ENCODE data around the gene RGS4.

RGS4 gene

DNA sequence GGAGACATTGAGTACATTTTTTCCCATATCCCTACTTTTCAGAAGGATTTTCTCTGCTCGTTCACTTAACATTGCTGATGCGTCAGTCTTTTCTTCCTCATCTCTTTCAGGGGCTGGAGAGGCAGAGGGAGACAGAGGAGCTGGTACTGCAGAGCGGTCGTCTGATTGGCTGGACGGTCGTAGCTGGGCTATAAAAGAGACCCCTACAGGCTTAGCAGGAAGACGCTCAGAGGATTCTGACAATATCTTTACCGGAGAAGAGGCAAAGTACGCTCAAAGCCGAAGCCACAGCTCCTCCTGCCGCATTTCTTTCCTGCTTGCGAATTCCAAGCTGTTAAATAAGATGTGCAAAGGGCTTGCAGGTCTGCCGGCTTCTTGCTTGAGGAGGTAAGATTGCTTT lies at the start of gene RGS4:
Gene RGS4 (plus strand): TSS at position 220 of the 400 bp plus-strand sequence. CDS start 124 bp downstream, at position 344.
- FAIRE-seq: no peak

DNA sequence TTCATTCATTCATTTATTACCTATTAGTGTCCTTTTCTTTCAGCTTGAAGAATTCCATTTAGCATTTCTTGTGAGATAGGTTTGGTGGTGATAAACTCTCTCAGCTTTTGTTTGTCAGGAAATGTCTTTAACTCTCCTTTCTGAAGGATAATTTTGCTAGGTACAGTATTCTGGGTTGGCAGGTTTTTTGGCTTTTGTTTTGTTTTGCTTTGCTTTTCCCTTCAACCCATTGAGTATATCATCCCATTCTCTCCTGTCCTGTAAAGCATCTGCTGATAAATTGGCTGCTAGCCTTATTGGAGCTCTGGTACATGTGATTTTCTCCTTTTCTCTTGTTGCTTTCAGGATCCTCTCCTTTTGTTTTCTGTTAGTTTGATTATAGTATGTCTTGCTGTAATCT lies 47.0 kb upstream of the RGS4 start:
- no peak for FAIRE-seq

DNA sequence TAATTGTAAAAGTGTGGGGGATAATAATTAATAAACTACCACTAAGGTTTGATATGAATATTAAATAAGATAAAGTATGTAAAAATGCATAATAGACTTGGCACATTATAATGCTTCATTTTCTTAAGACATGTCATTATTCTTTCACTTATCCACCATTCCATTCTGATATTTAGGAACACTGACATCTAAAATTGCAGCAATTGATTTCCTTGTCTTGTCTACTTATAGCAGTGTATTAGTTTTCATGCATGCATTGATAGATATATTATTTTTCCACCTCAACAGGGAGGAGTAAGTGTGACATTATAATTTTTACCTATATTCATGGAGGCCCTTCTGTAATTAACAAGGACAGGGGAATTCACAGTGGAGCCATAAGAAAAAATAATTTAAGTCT lies 41.6 kb upstream of the RGS4 start:
- no peak for FAIRE-seq

GRCh38 chr1:163029901-163030300 lies 39.3 kb upstream of the RGS4 start:
- FAIRE-seq: no peak

DNA sequence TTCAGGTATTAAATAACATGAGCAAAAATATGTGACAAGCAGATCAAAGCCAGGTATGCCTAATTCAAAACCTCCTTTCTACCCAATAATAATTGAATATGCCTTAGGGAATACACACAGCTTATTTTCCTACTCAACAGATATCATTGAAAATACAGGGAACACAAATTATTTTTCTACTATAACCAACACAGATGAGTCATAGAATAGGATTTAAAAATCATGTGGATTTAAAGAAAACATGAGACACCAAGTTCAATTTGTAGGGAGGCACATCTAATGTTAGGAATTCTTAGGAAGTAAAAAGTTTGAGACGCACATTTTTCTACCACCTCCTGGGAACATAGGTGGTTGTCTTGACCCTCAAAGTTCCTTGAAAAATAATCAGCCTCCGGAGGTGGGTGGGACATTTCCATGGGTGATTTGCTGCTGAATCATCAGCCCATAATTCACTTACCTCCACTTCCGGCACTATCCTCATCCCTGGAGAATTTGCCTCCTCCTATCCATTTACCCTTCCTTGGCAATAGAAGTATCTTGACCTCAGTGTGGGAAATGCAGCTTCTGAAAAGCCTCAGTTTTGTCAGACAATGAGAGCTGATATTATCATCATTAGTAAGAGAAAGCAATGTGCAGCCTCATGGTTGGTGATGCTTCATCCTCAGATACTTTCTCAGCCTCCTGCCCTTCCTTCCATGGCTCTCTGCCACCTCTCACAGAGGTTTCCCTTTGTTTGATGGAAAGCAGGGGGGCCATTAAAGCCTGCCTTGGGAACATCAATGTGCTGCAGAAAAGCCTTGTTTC lies 33.5 kb upstream of the RGS4 start:
- FAIRE-seq: no peak

DNA sequence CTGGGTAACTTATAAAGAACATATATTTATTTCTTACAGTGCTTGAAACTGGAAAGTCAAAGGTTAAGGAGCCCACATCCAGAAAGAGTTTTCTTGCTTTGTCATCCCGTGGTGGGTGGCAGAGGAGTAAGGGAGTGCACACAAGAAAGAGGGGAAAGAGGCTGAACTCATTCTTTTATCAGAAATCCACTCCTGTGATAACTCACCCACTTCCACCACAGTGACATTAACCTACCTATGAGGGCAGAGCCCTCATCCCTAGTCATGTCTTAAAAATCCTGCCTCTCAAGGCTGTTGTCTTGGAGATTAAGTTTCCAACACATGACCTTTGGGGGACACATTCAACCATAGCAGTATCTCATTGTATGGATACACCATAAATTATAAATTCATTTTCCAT lies 32.5 kb upstream of the RGS4 start:
- FAIRE-seq: no peak

DNA sequence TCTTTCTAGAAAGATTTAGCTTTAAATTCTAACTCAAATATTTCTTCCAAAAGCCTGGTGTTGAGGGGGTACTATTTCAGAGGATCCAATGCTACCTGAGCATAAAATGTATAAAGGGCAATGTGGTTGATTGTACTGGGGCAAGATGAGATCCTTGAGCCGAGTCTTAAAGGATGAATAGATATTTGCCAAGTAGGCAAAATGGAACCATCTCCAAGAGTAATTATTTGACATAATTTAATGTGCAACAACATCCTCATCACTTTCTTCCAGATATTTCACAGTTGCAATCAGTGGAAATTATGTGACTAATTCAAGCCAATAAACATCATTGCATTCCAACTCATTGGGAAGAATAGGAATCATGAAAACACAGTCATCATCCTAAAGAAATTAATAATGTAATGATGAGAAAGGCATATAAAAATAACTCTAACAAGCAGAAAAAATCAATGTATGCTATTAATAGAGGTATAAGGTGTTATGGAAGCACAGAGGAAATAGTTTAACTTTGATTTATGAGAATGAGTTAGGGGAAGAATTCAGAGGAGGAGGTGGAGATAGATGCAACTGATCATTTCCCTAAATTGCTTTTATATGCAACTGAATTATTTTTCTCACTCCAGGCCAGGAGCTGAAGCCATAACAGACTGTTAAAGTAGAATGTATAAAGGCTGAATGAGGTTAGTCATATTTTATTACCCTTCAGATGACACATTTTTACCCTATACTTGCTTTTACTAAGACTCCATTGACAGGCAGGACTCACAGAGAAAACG lies 30.0 kb upstream of the RGS4 start:
- FAIRE-seq: no peak

DNA sequence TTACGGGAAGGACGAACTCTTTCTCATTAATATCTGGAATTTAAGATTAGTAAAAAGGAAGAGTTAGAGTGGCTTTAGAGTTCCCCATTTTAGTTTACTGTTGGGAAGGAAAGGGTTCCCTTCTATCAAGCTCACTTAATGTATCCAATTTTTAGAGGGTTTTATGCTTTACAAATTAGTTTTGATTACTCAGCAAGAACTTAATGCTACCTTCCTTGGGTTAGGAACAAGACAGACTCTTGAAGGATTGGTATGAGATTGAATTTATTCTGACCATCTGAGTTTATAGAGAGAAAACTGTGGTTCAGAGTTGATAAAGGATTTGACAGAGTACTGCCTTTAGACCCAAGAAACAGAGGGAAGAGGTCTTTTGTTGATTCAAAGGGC lies 29.5 kb upstream of the RGS4 start:
- no peak for FAIRE-seq

- FAIRE-seq: no peak
These were observed 23.1 kb upstream of the RGS4 start for GRCh38 chr1:163046071-163046470.

- FAIRE-seq: no peak
These were observed 21.1 kb upstream of the RGS4 start for GRCh38 chr1:163047951-163048659.

- no peak for FAIRE-seq
These were observed 20.3 kb upstream of the RGS4 start for GRCh38 chr1:163048869-163049268.

DNA sequence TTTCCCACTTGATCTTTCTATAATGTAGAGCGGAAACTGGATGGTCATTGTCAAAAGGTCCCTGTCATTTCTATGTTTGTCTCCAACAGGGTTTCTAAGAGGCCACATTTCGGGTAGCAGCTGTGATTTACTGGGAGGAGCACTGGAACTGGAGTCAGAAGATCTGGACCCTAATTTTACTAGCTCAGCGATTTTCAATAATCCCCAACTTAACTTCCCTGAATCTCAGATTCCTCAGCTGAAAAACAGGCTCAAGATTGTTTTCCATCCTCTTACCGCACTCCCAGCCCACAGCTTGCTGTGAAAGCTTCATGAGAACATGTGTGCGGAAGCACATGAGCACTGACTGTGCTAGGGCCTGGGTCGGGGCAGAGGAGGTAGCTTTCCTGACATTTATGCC lies 19.9 kb upstream of the RGS4 start:
- FAIRE-seq: no peak

- FAIRE-seq: no peak
These were observed 18.7 kb upstream of the RGS4 start for GRCh38 chr1:163050496-163050895.

GRCh38 chr1:163054181-163054591 lies 15.0 kb upstream of the RGS4 start:
- FAIRE-seq: no peak

DNA sequence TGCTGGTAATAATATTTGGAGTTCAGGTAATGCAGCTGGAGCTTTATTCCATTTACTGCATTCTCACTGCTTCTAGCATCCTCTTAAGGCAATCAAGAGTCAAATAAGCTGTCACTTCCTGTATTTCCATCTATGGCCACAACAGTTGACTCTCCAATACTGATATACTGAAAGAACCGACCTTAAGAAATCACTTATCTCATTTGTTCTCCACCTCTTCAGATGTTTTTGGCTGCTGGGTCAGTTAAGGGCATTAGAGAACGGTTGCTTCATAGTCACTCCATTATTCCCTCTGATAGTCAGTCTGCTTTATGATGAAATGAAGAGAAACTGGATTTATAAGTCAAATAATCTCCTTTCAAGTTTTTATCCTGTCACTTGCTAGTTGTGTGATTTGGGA lies 14.2 kb upstream of the RGS4 start:
- FAIRE-seq: no peak

GRCh38 chr1:163055531-163055930 lies 13.6 kb upstream of the RGS4 start:
- FAIRE-seq: no peak

DNA sequence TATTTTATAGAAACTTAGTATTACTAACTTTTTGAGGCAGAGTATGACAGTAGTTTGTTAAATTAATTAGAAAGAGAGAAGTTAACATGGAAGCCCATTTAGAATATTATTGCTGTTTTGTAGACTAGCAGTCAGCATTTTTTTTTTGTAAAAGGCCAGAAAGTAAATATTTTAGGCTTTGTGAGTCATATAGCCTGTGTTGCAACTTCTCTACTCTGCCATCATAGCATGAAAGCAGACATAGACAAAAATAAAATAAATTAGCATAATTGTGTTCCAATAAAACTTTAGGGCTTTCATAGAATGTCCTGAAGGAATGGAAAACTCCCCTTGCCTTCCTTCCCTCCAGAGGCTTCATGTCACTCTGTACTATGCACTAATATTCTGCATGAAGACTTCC lies 12.3 kb upstream of the RGS4 start:
- FAIRE-seq: no peak

GRCh38 chr1:163060343-163061007 lies 8.7 kb upstream of the RGS4 start:
- FAIRE-seq: no peak

DNA sequence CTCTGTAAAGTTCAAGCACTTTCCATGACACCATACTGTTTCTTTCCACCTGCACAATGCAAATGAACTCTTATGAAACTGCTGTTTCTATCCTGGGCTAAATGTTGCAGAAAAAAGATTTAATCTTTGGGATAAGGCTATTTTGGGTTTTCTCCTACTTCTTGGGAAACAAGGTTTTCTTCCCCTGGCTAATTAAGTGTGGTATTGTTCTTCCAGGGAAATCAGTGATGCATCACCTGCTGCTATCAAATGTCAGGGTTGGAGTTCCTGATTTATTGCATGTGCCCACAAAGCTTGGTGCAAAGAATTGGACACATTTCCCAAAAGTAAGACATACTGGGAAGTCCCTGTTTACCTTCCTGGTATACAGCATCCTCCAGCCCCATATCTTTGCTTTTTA lies 6.0 kb upstream of the RGS4 start:
- FAIRE-seq: no peak

- no peak for FAIRE-seq
These were observed 5.6 kb upstream of the RGS4 start for GRCh38 chr1:163063610-163064009.

DNA sequence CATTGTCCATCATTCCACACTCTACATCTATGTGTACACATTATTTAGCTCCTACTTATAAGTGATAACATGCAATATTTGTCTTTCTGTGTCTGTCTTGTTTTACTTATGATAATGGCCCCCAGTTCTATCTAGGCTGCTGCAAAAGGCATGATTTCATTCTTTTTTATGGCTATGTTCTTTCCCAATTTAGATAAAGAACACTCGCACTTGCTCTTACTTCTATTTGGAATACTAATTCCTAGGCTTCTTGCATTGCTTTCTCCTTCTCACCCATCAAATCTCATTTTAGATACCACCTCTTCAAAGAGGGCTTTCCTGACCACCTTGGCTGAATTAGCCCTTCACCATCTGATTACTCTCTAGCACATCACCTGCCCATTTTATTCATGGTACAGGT lies 3.0 kb upstream of the RGS4 start:
- FAIRE-seq: no peak

DNA sequence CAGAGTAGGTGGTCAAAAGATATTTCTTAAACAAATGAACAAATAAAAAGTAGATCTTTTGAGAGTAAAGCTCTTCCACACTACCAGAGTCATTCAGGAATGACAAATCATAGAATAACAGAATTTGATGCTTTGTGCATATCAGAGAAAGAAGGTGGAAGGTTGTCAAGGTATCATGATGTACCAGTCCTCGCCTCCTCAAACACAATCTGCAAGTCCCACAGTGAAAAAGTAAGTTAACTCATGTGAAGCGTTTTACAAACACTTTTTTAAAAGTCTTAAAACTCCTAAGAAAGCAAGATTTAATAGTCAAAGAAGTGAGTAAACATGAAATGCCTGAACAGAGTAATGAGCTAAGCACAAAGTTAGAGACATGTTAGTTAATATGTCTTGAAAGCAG lies 2.5 kb upstream of the RGS4 start:
- no peak for FAIRE-seq

DNA sequence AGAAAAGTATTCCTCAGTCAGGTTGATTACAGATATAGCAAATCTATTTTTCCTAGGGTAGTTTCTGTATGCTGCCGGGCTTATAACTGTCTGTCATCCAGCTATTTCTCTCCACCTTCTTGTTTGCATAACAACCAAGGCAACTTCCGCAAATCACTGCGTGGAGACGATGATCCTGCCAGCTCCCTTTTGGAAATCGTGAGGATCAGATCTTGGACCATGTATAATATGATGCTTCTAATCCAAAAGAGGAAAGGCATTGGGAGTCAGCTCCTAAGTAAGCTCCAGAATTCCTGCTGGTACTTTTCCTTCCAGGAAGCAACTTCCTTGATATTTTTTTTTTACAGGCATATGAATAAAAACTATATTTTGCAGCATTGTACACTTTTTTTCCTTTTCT lies 445 bp upstream of the RGS4 start:
- FAIRE-seq: no peak

Data from colon (tissue), 2 donors.